Measurements from ENCODE around the gene EMCN. TPM values are rescaled to one million over a fixed set of nuclear protein-coding genes. Genes with fewer than 3 reads are reported as not detected.

Gene EMCN, protein sequence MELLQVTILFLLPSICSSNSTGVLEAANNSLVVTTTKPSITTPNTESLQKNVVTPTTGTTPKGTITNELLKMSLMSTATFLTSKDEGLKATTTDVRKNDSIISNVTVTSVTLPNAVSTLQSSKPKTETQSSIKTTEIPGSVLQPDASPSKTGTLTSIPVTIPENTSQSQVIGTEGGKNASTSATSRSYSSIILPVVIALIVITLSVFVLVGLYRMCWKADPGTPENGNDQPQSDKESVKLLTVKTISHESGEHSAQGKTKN
- total RNA-seq (2021; ENCODE audit: unreplicated experiment), result not detected
- not detected in 2 replicates for polyA plus RNA-seq (2012)
- percentile 5 among the genes with signal in this experiment for Bru-seq, nascent RNA
- not detected for BruChase-seq, experiment 1, labeled RNA remaining after a 6-hour chase
- percentile 2 among the genes with signal in this experiment for BruChase-seq, experiment 2, labeled RNA remaining after a 2-hour chase
- long read RNA-seq, result 0 reads

DNA sequence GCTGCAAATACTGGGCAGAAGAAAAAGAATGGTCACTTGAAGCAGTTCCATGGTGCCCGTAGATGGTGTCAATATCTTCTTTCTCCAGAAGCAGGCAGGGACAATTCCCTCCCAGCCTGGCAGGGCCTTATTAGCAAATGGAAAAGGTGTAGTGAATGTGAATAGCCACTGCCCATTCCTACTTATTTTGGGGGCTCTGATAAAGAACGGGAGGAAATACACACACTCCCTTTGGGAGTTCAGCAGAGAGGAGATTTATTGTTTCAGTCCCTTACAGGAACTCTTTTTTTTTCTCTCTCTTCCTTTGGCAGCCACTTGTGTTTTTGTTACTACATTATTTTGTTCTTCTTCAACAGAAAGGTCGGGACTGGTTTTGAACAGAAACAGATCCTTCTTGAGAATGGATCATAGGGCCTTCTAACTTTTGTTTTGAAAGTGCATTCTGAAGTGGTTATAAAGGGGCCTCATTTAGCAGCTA lies at the start of gene EMCN:
Gene EMCN (minus strand): TSS at position 159 of the 478 bp plus-strand sequence. CDS start 108 bp downstream, at position 51.
- DNase-seq (ENCODE audit: low read depth, low spot score) (no peak), ATAC-seq (no peak)
- H3K4me2 ChIP-seq (ENCODE audit: low read length), result no peak within 1 kb of the TSS
- no peaks in the 10 kb centered on the region for H3K27me3 ChIP-seq (ENCODE audit: insufficient read depth, low read length)
- H4K20me1 ChIP-seq (ENCODE audit: insufficient read depth), result no peaks in the 10 kb centered on the region
- no peaks in the 10 kb centered on the region for H3K4me1 ChIP-seq (ENCODE audit: control insufficient read depth in 1 of 2, insufficient read depth in 2 of 2, low read length in 2 of 2)
- ChIA-PET RAD21 (ENCODE audit: low non-redundant PET in 1 of 2, low total read pairs in 2 of 2, uncharacterized antibody in 2 of 2, unreplicated experiment in 2 of 2) (no interaction called here), CTCF (no interaction called here), POLR2A (no interaction called here)
- no peak within 1 kb of the TSS for H3K4me3 ChIP-seq (replicated peaks in 1 of 2; ENCODE audit: low read depth in 1 of 2, low read length in 2 of 2)
- H2AFZ ChIP-seq (ENCODE audit: low read depth, low read length, poor library complexity, severe bottlenecking), result no peak within 1 kb of the TSS
- intact Hi-C loops (cut with micrococcal nuclease), result no loop called here
- H3K27ac ChIP-seq (ENCODE audit: low read depth, low read length), result no peak within 1 kb of the TSS
- no peak within 1 kb of the TSS for H3K9ac ChIP-seq (ENCODE audit: low read length)
- BruUV-seq (replicated peaks), result no TSS peak
- TF ChIP-seq CEBPB (IDR thresholded peaks at IDR 0.05; ENCODE audit: low read depth), result no peak
- TF ChIP-seq POLR2AphosphoS5 (IDR thresholded peaks at IDR 0.05; ENCODE audit: low read depth, low read length), result no peak
- no peak for TF ChIP-seq EZH2phosphoT487 (IDR thresholded peaks at IDR 0.05; ENCODE audit: borderline replicate concordance)
- TF ChIP-seq, protein P1, sequence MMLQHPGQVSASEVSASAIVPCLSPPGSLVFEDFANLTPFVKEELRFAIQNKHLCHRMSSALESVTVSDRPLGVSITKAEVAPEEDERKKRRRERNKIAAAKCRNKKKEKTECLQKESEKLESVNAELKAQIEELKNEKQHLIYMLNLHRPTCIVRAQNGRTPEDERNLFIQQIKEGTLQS (IDR thresholded peaks at IDR 0.05), result no peak
- no peak for TF ChIP-seq FOSL1 (IDR thresholded peaks at IDR 0.05; ENCODE audit: low read depth)
- TF ChIP-seq CBX3 (IDR thresholded peaks at IDR 0.05; ENCODE audit: low read depth), result no peak
- TF ChIP-seq POLR2A (IDR thresholded peaks at IDR 0.05; ENCODE audit: borderline replicate concordance, extremely low read depth, insufficient read depth, insufficient read length), result no peak
- TF ChIP-seq EZH2 (IDR thresholded peaks at IDR 0.05), result no peak
- TF ChIP-seq JUND (IDR thresholded peaks at IDR 0.05), result no peak
- TF ChIP-seq, protein P2, sequence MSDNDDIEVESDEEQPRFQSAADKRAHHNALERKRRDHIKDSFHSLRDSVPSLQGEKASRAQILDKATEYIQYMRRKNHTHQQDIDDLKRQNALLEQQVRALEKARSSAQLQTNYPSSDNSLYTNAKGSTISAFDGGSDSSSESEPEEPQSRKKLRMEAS (IDR thresholded peaks at IDR 0.05), result no peak
- no peak for TF ChIP-seq SIN3A (IDR thresholded peaks at IDR 0.05; ENCODE audit: low read depth)
- TF ChIP-seq TCF7L2 (IDR thresholded peaks at IDR 0.05; ENCODE audit: borderline replicate concordance, extremely low read depth, insufficient read depth, insufficient read length), result no peak
- TF ChIP-seq ZFX (IDR thresholded peaks at IDR 0.05), result no peak
- TF ChIP-seq, protein P3, sequence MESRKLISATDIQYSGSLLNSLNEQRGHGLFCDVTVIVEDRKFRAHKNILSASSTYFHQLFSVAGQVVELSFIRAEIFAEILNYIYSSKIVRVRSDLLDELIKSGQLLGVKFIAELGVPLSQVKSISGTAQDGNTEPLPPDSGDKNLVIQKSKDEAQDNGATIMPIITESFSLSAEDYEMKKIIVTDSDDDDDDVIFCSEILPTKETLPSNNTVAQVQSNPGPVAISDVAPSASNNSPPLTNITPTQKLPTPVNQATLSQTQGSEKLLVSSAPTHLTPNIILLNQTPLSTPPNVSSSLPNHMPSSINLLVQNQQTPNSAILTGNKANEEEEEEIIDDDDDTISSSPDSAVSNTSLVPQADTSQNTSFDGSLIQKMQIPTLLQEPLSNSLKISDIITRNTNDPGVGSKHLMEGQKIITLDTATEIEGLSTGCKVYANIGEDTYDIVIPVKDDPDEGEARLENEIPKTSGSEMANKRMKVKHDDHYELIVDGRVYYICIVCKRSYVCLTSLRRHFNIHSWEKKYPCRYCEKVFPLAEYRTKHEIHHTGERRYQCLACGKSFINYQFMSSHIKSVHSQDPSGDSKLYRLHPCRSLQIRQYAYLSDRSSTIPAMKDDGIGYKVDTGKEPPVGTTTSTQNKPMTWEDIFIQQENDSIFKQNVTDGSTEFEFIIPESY (IDR thresholded peaks at IDR 0.05; ENCODE audit: extremely low read depth, insufficient replicate concordance, low read length), result no peak
- TF ChIP-seq SRF (IDR thresholded peaks at IDR 0.05; ENCODE audit: low read depth), result no peak
- TF ChIP-seq, protein P4, sequence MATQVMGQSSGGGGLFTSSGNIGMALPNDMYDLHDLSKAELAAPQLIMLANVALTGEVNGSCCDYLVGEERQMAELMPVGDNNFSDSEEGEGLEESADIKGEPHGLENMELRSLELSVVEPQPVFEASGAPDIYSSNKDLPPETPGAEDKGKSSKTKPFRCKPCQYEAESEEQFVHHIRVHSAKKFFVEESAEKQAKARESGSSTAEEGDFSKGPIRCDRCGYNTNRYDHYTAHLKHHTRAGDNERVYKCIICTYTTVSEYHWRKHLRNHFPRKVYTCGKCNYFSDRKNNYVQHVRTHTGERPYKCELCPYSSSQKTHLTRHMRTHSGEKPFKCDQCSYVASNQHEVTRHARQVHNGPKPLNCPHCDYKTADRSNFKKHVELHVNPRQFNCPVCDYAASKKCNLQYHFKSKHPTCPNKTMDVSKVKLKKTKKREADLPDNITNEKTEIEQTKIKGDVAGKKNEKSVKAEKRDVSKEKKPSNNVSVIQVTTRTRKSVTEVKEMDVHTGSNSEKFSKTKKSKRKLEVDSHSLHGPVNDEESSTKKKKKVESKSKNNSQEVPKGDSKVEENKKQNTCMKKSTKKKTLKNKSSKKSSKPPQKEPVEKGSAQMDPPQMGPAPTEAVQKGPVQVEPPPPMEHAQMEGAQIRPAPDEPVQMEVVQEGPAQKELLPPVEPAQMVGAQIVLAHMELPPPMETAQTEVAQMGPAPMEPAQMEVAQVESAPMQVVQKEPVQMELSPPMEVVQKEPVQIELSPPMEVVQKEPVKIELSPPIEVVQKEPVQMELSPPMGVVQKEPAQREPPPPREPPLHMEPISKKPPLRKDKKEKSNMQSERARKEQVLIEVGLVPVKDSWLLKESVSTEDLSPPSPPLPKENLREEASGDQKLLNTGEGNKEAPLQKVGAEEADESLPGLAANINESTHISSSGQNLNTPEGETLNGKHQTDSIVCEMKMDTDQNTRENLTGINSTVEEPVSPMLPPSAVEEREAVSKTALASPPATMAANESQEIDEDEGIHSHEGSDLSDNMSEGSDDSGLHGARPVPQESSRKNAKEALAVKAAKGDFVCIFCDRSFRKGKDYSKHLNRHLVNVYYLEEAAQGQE (IDR thresholded peaks at IDR 0.05; ENCODE audit: low read depth), result no peak
- TF ChIP-seq EGR1 (IDR thresholded peaks at IDR 0.05; ENCODE audit: low read depth), result no peak
- TF ChIP-seq RAD21 (IDR thresholded peaks at IDR 0.05; ENCODE audit: low read depth), result no peak
- TF ChIP-seq YY1 (IDR thresholded peaks at IDR 0.05; ENCODE audit: extremely low read depth, insufficient replicate concordance, low read depth, low read length), result no peak
- TF ChIP-seq ZNF274 (IDR thresholded peaks at IDR 0.05; ENCODE audit: low read depth, low read length), result no peak
- H3K36me3 ChIP-seq (ENCODE audit: control insufficient read depth in 1 of 2, insufficient read depth in 2 of 2, low read length in 2 of 2), result no peaks in the 10 kb centered on the region
- H3K9me3 ChIP-seq (ENCODE audit: control insufficient read depth in 1 of 2, insufficient read depth in 1 of 2, low read depth in 1 of 2, low read length in 2 of 2), result no peaks in the 10 kb centered on the region
- no peaks in the 10 kb centered on the region for H3K9me2 ChIP-seq (ENCODE audit: insufficient read depth)
- no peaks in the 10 kb centered on the region for H3K79me2 ChIP-seq (ENCODE audit: insufficient read depth, low read length)

Data from HCT116 (cell line).